ENCODE data around the gene TBC1D9. TPM values are rescaled to one million over a fixed set of nuclear protein-coding genes. Genes with fewer than 3 reads are reported as not detected.

The TBC1D9 gene
- total RNA-seq, 1 experiment from 2014 or later: 12.5 TPM

GRCh38 chr4:140644470-140645185 is 111.6 kb downstream of the TBC1D9 start:
- H3K4me1 Mint-ChIP-seq (ENCODE audit: low read depth, unreplicated experiment): peaks cover 25% of the 10 kb centered on the region
- Histone ChIP-seq H3K4me1 (peaks cover 32% of the 10 kb centered on the region), H3K4me3 (ENCODE audit: low read depth, low read length) (no peak overlapping the region), H3K27me3 (replicated peaks; ENCODE audit: control insufficient read depth, insufficient read depth, low read length) (no peaks in the 10 kb centered on the region), H3K36me3 (ENCODE audit: control insufficient read depth, insufficient read depth, low read length) (no peaks in the 10 kb centered on the region), H3K9me3 (peaks cover under 1% of the 10 kb centered on the region; the same call in 1 of the 2 replicates)
- TF ChIP-seq, protein P1, sequence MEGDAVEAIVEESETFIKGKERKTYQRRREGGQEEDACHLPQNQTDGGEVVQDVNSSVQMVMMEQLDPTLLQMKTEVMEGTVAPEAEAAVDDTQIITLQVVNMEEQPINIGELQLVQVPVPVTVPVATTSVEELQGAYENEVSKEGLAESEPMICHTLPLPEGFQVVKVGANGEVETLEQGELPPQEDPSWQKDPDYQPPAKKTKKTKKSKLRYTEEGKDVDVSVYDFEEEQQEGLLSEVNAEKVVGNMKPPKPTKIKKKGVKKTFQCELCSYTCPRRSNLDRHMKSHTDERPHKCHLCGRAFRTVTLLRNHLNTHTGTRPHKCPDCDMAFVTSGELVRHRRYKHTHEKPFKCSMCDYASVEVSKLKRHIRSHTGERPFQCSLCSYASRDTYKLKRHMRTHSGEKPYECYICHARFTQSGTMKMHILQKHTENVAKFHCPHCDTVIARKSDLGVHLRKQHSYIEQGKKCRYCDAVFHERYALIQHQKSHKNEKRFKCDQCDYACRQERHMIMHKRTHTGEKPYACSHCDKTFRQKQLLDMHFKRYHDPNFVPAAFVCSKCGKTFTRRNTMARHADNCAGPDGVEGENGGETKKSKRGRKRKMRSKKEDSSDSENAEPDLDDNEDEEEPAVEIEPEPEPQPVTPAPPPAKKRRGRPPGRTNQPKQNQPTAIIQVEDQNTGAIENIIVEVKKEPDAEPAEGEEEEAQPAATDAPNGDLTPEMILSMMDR (IDR thresholded peaks at IDR 0.05; ENCODE audit: insufficient read depth in 1 of 2, low read depth in 1 of 2, low read length in 1 of 2, severe bottlenecking in 1 of 2, unreplicated experiment in 1 of 2): no peak
- no peak overlapping the region for H3K27ac Mint-ChIP-seq (ENCODE audit: unreplicated experiment)
- no peaks in the 10 kb centered on the region for H3K27me3 Mint-ChIP-seq (ENCODE audit: insufficient read depth, unreplicated experiment)
- peaks cover 21% of the 10 kb centered on the region for H3K36me3 Mint-ChIP-seq (ENCODE audit: insufficient read depth, unreplicated experiment)
- BruUV-seq (replicated peaks): no TSS peak
- no peak for DNase-seq
- intact Hi-C loops (cut with micrococcal nuclease; ENCODE audit: unreplicated experiment): loop anchor here (10.0 kb wide), 1 partner anchor 110 kb away; the partner anchor contains the start of gene TBC1D9
- H3K9me3 Mint-ChIP-seq (ENCODE audit: unreplicated experiment): no peaks in the 10 kb centered on the region
- ChIA-PET POLR2A (interaction anchor here (0.8 kb wide), 1 partner anchor 9 kb away, joined by 3 read pairs; no protein-coding TSS in a partner anchor), CTCF (no interaction called here)
- H3K4me3 Mint-ChIP-seq (ENCODE audit: unreplicated experiment): no peak overlapping the region

- no peak overlapping the region for H3K4me3 ChIP-seq (ENCODE audit: low read depth, low read length)
- H3K36me3 Mint-ChIP-seq (ENCODE audit: insufficient read depth, unreplicated experiment): peaks cover 22% of the 10 kb centered on the region
- intact Hi-C loops (cut with micrococcal nuclease; ENCODE audit: unreplicated experiment): loop anchor here (10.0 kb wide), 1 partner anchor 111 kb away; the partner anchor contains the start of gene TBC1D9
- no TSS peak for BruUV-seq (replicated peaks)
- TF ChIP-seq, protein P1 (IDR thresholded peaks at IDR 0.05; ENCODE audit: insufficient read depth in 1 of 2, low read depth in 1 of 2, low read length in 1 of 2, severe bottlenecking in 1 of 2, unreplicated experiment in 1 of 2): no peak
- peaks cover 35% of the 10 kb centered on the region for H3K4me1 ChIP-seq
- POLR2A ChIA-PET: interaction anchor here (0.8 kb wide), 1 partner anchor 8 kb away, joined by 3 read pairs; no protein-coding TSS in a partner anchor
- H3K36me3 ChIP-seq (ENCODE audit: control insufficient read depth, insufficient read depth, low read length): no peaks in the 10 kb centered on the region
- CTCF ChIA-PET: no interaction called here
- no peaks in the 10 kb centered on the region for H3K9me3 Mint-ChIP-seq (ENCODE audit: unreplicated experiment)
- no peaks in the 10 kb centered on the region for H3K27me3 ChIP-seq (replicated peaks; ENCODE audit: control insufficient read depth, insufficient read depth, low read length)
- H3K9me3 ChIP-seq: peaks cover 8% of the 10 kb centered on the region; the same call in 1 of the 2 replicates
- no peak overlapping the region for H3K4me3 Mint-ChIP-seq (ENCODE audit: unreplicated experiment)
- H3K27me3 Mint-ChIP-seq (ENCODE audit: insufficient read depth, unreplicated experiment): no peaks in the 10 kb centered on the region
- H3K27ac Mint-ChIP-seq (ENCODE audit: unreplicated experiment): no peak overlapping the region
- peaks cover 25% of the 10 kb centered on the region for H3K4me1 Mint-ChIP-seq (ENCODE audit: low read depth, unreplicated experiment)
- DNase-seq: no peak
Observed at GRCh38 chr4:140643571-140644055, 112.6 kb downstream of the TBC1D9 start.

DNA sequence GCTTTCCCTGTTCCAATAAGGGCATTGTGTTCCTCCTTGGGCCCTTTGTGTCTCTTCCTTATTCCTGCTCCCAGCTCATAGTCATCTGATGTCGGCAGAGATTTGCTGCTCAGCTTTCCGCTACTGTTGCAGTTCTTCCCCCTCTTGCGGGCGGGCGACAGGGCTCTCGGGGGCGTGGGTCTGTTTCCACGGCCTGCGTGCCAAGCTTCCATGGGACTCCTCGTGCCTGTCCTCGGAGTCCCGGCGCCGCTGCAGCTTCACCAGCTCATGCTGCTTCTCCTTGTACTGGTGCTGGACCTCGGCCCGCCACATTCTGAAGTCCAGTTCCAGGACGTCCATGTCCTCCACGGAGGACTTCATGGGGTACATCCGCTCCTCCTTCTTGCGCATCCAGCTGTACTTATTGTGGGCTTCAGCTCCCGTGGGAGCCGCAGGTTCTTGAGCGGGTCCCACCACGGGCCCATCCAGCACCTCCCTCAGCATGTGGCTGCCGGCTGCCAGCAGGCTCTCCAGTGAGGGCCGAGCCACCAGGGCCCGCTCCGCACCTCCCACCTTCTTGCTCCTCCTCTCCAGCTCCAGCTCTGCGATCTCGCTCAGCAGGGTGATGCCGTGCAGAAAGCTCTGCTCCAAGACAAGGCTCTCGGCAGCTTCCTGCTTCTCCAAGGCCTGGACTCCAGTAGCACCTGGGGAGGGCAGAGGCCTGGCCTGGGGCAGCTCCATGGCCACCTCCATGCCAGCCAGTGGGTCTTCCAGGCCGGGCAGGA is 113.3 kb downstream of the TBC1D9 start:
- H3K4me1 ChIP-seq: peaks cover 35% of the 10 kb centered on the region
- ChIA-PET POLR2A (no interaction called here), CTCF (no interaction called here)
- Mint-ChIP-seq H3K36me3 (ENCODE audit: insufficient read depth, unreplicated experiment) (peaks cover 27% of the 10 kb centered on the region), H3K27me3 (ENCODE audit: insufficient read depth, unreplicated experiment) (no peaks in the 10 kb centered on the region), H3K27ac (ENCODE audit: unreplicated experiment) (peak overlapping the region; percentile 74), H3K9me3 (ENCODE audit: unreplicated experiment) (no peaks in the 10 kb centered on the region), H3K4me3 (ENCODE audit: unreplicated experiment) (no peak overlapping the region), H3K4me1 (ENCODE audit: low read depth, unreplicated experiment) (peaks cover 25% of the 10 kb centered on the region)
- intact Hi-C loops (cut with micrococcal nuclease; ENCODE audit: unreplicated experiment): loop anchor here (10.0 kb wide), 1 partner anchor 112 kb away; the partner anchor contains the start of gene TBC1D9
- TF ChIP-seq, protein P1 (IDR thresholded peaks at IDR 0.05; ENCODE audit: insufficient read depth in 1 of 2, low read depth in 1 of 2, low read length in 1 of 2, severe bottlenecking in 1 of 2, unreplicated experiment in 1 of 2): no peak
- no peaks in the 10 kb centered on the region for H3K27me3 ChIP-seq (replicated peaks; ENCODE audit: control insufficient read depth, insufficient read depth, low read length)
- peaks cover 8% of the 10 kb centered on the region; the same call in 1 of the 2 replicates for H3K9me3 ChIP-seq
- H3K4me3 ChIP-seq (ENCODE audit: low read depth, low read length): no peak overlapping the region
- no peaks in the 10 kb centered on the region for H3K36me3 ChIP-seq (ENCODE audit: control insufficient read depth, insufficient read depth, low read length)
- no TSS peak for BruUV-seq (replicated peaks)
- no peak for DNase-seq

Data from Caco-2 (cell line).